HG03095 (cell line): ENCODE results near the gene TTC28.

Experiments
- ATAC-seq: cut with Tn5 transposase; IDR thresholded peaks from one replicate; pipeline ENCODE4 v1.9.1; 2021; ENCODE audit warnings: moderate library complexity; ENCODE audit not compliant: unreplicated experiment

TTC28 gene

GRCh38 chr22:28148816-28149465 lies 530.7 kb downstream of the TTC28 start:
- ATAC-seq, result no peak

GRCh38 chr22:28147401-28147800 lies 532.2 kb downstream of the TTC28 start:
- ATAC-seq, result no peak

GRCh38 chr22:28146401-28147314 lies 533.0 kb downstream of the TTC28 start:
- ATAC-seq, result no peak

GRCh38 chr22:28143961-28144745 lies 535.5 kb downstream of the TTC28 start:
- ATAC-seq, result no peak

GRCh38 chr22:28143241-28143865 lies 536.3 kb downstream of the TTC28 start:
- ATAC-seq, result no peak

- no peak for ATAC-seq
Measured at GRCh38 chr22:28142361-28142961, 537.2 kb downstream of the TTC28 start.

- no peak for ATAC-seq
Measured at GRCh38 chr22:28141614-28142013, 538.0 kb downstream of the TTC28 start.

GRCh38 chr22:28139961-28140360 lies 539.7 kb downstream of the TTC28 start:
- ATAC-seq, result no peak

- no peak for ATAC-seq
Measured at GRCh38 chr22:28139516-28139915, 540.1 kb downstream of the TTC28 start.

- no peak for ATAC-seq
Measured at GRCh38 chr22:28137036-28137435, 542.6 kb downstream of the TTC28 start.

- no peak for ATAC-seq
Measured at GRCh38 chr22:28132466-28132865, 547.2 kb downstream of the TTC28 start.

GRCh38 chr22:28129319-28129962 lies 550.2 kb downstream of the TTC28 start:
- ATAC-seq, result no peak

- no peak for ATAC-seq
Measured at GRCh38 chr22:28128827-28129226, 550.8 kb downstream of the TTC28 start.

GRCh38 chr22:28125799-28126198 lies 553.8 kb downstream of the TTC28 start:
- no peak for ATAC-seq

GRCh38 chr22:28123989-28124766 lies 555.5 kb downstream of the TTC28 start:
- no peak for ATAC-seq

- ATAC-seq, result no peak
Measured at GRCh38 chr22:28120691-28121592, 558.7 kb downstream of the TTC28 start.

GRCh38 chr22:28118957-28119631 lies 560.5 kb downstream of the TTC28 start:
- ATAC-seq, result no peak

GRCh38 chr22:28116219-28116673 lies 563.4 kb downstream of the TTC28 start:
- ATAC-seq, result no peak
